Caki2 (cell line): ENCODE data around the gene UBAP1. TPM values are rescaled to one million over a fixed set of nuclear protein-coding genes. Genes with fewer than 3 reads are reported as not detected.
"Not testable (repeated sequence)": the region's sequence is repeated elsewhere in the genome, so short reads cannot be mapped to it uniquely, and the experiment has no call there.

Experiments used
- DNase-seq: peaks from one replicate; pipeline ENCODE4 v3.0.0-alpha.2; 2015; ENCODE audit warnings: low read depth
- in situ Hi-C: cut with HindIII; loops from 2 replicates; pipeline ENCODE4 v1.10.0; 2016; ENCODE audit warnings: low sequenced_read_pairs, low pct_unique_long_range_greater_than_20kb, mixed read lengths
- total RNA-seq: library from RNA; depleted of rRNA; stranded (reverse); fragments of >200 nt; shearing (Covaris generic); gene quantifications from 2 replicates; pipeline ENCODE4 v1.2.3, GENCODE V29; 2014; ENCODE audit warnings: low replicate concordance; rRNA removed

UBAP1 gene
- total RNA-seq, 1 experiment from 2014 or later, result 79.8 TPM

DNA sequence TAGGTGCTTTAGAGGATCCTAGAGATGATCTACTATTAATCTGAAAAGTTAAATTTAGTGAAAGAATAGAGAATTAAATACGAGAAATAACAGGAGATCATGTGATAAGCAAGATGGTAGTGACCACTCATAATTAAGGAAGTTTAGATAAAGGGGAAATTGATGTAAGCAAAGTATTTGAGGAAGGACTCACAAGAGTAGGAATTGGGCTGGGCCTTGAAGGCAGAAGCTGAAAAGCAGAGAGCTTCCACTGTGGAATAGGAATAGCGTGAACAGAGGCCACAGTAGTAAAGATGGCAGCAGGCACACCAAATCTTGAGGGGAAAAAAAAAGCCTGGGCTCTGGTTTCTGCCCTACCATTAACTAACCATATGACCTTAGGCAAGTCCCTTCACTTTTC lies 112.2 kb downstream of the UBAP1 start:
- in situ Hi-C loops, result no loop called here
- no peak for DNase-seq

DNA sequence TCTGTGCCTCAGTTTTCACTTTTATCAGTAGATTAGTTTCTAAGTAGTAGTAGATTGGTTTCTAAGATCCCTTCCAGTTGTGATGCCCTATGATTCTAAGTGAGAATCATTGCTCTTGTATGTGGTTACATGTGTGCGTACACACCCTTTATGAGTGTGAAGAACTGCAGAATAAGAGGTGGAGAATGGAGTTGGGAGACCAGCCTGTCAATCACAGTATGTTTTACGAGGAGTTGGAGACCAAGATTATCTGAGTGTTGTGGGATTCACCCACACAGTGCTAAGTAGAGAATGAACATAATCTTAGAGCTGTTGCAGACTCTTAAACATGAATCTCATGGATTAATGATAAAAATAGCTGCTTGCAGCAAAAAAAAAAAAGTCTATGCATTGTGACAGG lies 112.6 kb downstream of the UBAP1 start:
- in situ Hi-C loops, result no loop called here
- DNase-seq, result no peak

DNA sequence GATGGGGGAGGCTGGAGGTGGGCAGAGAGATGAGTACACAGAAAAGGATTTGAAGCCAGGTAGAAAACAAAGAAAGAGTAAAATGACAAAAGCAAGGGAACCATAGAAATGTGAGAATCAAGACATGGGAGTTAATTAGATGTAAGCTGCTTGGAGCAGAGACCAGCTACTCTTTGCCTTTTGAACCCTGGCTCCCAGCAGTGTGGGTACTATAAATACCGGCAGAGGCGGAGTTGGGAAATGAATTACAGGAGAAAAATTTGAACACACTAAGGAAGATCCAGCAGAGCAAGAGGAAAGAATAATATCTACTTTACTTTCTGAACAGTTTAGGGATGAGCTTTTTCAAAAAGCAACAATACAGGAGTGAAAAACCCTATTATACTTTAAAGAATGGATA lies 113.7 kb downstream of the UBAP1 start:
- in situ Hi-C loops, result no loop called here
- DNase-seq, result no peak

DNA sequence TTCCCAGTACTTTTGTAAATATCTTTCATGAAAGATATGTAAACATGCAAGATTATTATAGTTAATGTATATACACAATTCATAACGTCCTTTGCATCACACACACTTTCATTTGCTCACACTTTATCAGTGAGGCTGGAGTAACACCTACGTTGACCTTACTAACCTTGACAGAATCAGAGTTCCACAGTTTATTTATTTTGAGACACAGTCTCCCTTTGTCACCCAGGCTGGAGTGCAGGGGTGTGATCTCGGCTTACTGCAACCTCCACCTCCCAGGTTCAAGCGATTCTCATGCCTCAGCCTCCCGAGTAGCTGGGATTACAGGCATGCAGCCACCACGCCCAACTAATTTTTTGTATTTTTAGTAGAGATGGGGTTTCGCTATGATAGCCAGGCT lies 122.2 kb downstream of the UBAP1 start:
- DNase-seq, in situ Hi-C loops: not testable (repeated sequence)

Other genes with a start within 250 kb of the UBAP1 start
- 22.2 and 31.0 TPM in 2 replicates for gene UBAP2, start 130.2 kb upstream of the UBAP1 start, total RNA-seq
- 21.5 and 27.0 TPM in 2 replicates for gene DCAF12, start 52.3 kb upstream of the UBAP1 start, total RNA-seq
- 1.5 and 4.8 TPM in 2 replicates for gene KIF24, start 150.2 kb downstream of the UBAP1 start, total RNA-seq
- gene NUDT2, start 150.5 kb downstream of the UBAP1 start, total RNA-seq, result 10.6 and 17.1 TPM in 2 replicates
- 0.03 TPM in 1 of 2 replicates, not detected in the other for gene MYORG, start 197.9 kb downstream of the UBAP1 start, total RNA-seq